HEK293T (cell line): ENCODE results near the gene NPC1.
"Not testable (repeated sequence)": the region's sequence is repeated elsewhere in the genome, so short reads cannot be mapped to it uniquely, and the experiment has no call there.

Source experiments
- CTCF ChIA-PET: fragments of 350-600 bp; formaldehyde crosslinking; extraction: SDS; loops from one replicate; lab custom pipeline; 2021; ENCODE audit warnings: antibody characterized with exemption, inconsistent platforms; lab: Yijun Ruan, JAX
- POLR2A ChIA-PET: fragments of 350-600 bp; formaldehyde crosslinking; extraction: SDS; loops from one replicate; lab custom pipeline; 2020; ENCODE audit warnings: antibody characterized with exemption, inconsistent platforms; lab: Yijun Ruan, JAX
- DNase-seq: peaks from one replicate; pipeline ENCODE4 v3.0.0; 2012; ENCODE audit warnings: mixed read lengths; ENCODE audit errors: extremely low spot score
- ARNT ChIP-seq: fragments of 450-650 bp; IDR thresholded peaks from 2 replicates; pipeline ENCODE4 v1.6.1; 2017; ENCODE audit warnings: mild to moderate bottlenecking
- BHLHE40 ChIP-seq: fragments of 450-650 bp; IDR thresholded peaks from 2 replicates; pipeline ENCODE4 v1.6.1; 2016; ENCODE audit warnings: mild to moderate bottlenecking, moderate library complexity, borderline replicate concordance
- CTBP1 ChIP-seq: fragments of 450-650 bp; IDR thresholded peaks from 2 replicates; pipeline ENCODE4 v1.6.1; 2016; ENCODE audit warnings: borderline replicate concordance
- ELF4 ChIP-seq: fragments of 450-650 bp; IDR thresholded peaks from 2 replicates; pipeline ENCODE4 v1.6.1; 2017; ENCODE audit warnings: antibody characterized with exemption
- FOXA1 ChIP-seq: fragments of 450-650 bp; IDR thresholded peaks from 2 replicates; pipeline ENCODE4 v1.6.1; 2016; ENCODE audit warnings: mild to moderate bottlenecking
- FOXK2 ChIP-seq: fragments of 450-650 bp; IDR thresholded peaks from 2 replicates; pipeline ENCODE4 v1.6.1; 2016; ENCODE audit warnings: mild to moderate bottlenecking
- FOXM1 ChIP-seq: fragments of 450-650 bp; IDR thresholded peaks from 2 replicates; pipeline ENCODE4 v1.6.1; 2017; ENCODE audit warnings: mild to moderate bottlenecking, borderline replicate concordance
- HDGF ChIP-seq: fragments of 450-650 bp; IDR thresholded peaks from 2 replicates; pipeline ENCODE4 v1.6.1; 2017; ENCODE audit warnings: antibody characterized with exemption, borderline replicate concordance
- L3MBTL2 ChIP-seq: fragments of 450-650 bp; conservative IDR thresholded peaks from 2 replicates; pipeline ENCODE4 v1.6.1; 2016; ENCODE audit warnings: mild to moderate bottlenecking
- LEF1 ChIP-seq: fragments of 450-650 bp; IDR thresholded peaks from 2 replicates; pipeline ENCODE4 v1.6.1; 2017; ENCODE audit warnings: mild to moderate bottlenecking, borderline replicate concordance
- NFRKB ChIP-seq: fragments of 450-650 bp; IDR thresholded peaks from 2 replicates; pipeline ENCODE4 v1.6.1; 2016; ENCODE audit warnings: mild to moderate bottlenecking, moderate library complexity
- PKNOX1 ChIP-seq: fragments of 450-650 bp; IDR thresholded peaks from 2 replicates; pipeline ENCODE4 v1.6.1; 2016
- SP1 ChIP-seq: fragments of 450-650 bp; IDR thresholded peaks from 2 replicates; pipeline ENCODE4 v1.6.1; 2017
- SUZ12 ChIP-seq: fragments of 450-650 bp; IDR thresholded peaks from 2 replicates; pipeline ENCODE4 v1.6.1; 2016; ENCODE audit warnings: mild to moderate bottlenecking
- TARDBP ChIP-seq: fragments of 450-650 bp; IDR thresholded peaks from 2 replicates; pipeline ENCODE4 v1.6.1; 2016
- ZNF384 ChIP-seq: fragments of 450-650 bp; IDR thresholded peaks from 2 replicates; pipeline ENCODE4 v1.6.1; 2016

NPC1 gene

GRCh38 chr18:23614413-23614812 is 28.1 kb upstream of the NPC1 start:
- ChIA-PET POLR2A (interaction anchor here (2.4 kb wide), 1 partner anchor 88 kb away, joined by 6 read pairs; no protein-coding TSS in a partner anchor), CTCF (interaction anchor here (0.8 to 2.1 kb wide), 2 partner anchors 89 to 304 kb away, joined by 4 to 10 read pairs; no protein-coding TSS in a partner anchor)
- TF ChIP-seq PKNOX1 (no peak), L3MBTL2 (no peak), ARNT (no peak), ELF4 (no peak), CTBP1 (no peak), BHLHE40 (no peak), TARDBP (no peak), SP1 (no peak), FOXK2 (no peak), NFRKB (no peak), SUZ12 (no peak), HDGF (no peak), LEF1 (no peak), FOXM1 (no peak), FOXA1 (no peak), ZNF384 (no peak)
- DNase-seq: no peak

- POLR2A ChIA-PET: interaction anchor here (2.4 kb wide), 1 partner anchor 90 kb away, joined by 6 read pairs; no protein-coding TSS in a partner anchor
- CTCF ChIA-PET: interaction anchor here (1.1 to 2.1 kb wide), 4 partner anchors 9 to 91 kb away, joined by 5 to 10 read pairs (median 7); no protein-coding TSS in a partner anchor
- DNase-seq: not testable (repeated sequence)
Measured at GRCh38 chr18:23613091-23613475, 26.8 kb upstream of the NPC1 start.

- CTCF ChIA-PET: interaction anchor here (0.6 to 2.1 kb wide), 5 partner anchors 10 to 290 kb away, joined by 5 to 10 read pairs (median 8); no protein-coding TSS in a partner anchor
- TF ChIP-seq L3MBTL2 (no peak), SP1 (no peak), ZNF384 (no peak), SUZ12 (no peak), ELF4 (no peak)
- DNase-seq: no peak
- POLR2A ChIA-PET: interaction anchor here (2.4 kb wide), 1 partner anchor 90 kb away, joined by 6 read pairs; no protein-coding TSS in a partner anchor
Measured at GRCh38 chr18:23612434-23613090, 26.3 kb upstream of the NPC1 start.

- ChIA-PET POLR2A (no interaction called here), CTCF (no interaction called here)
- no peak for DNase-seq
- TF ChIP-seq L3MBTL2 (no peak), ARNT (no peak), PKNOX1 (no peak), HDGF (no peak), FOXM1 (no peak), ZNF384 (no peak), ELF4 (no peak), CTBP1 (no peak), TARDBP (no peak), BHLHE40 (no peak), SUZ12 (no peak), NFRKB (no peak), FOXA1 (no peak), LEF1 (no peak), SP1 (no peak), FOXK2 (no peak)
Measured at GRCh38 chr18:23609390-23610023, 23.2 kb upstream of the NPC1 start.

GRCh38 chr18:23608211-23608610 is 21.9 kb upstream of the NPC1 start:
- ChIA-PET POLR2A (no interaction called here), CTCF (interaction anchor here (0.6 to 0.7 kb wide), 2 partner anchors 142 to 512 kb away, joined by 3 read pairs; no protein-coding TSS in a partner anchor)
- no peak for DNase-seq
- TF ChIP-seq FOXK2 (no peak), FOXA1 (no peak), ZNF384 (no peak), CTBP1 (no peak), NFRKB (no peak), HDGF (no peak), TARDBP (no peak), ELF4 (no peak), L3MBTL2 (no peak), LEF1 (no peak), BHLHE40 (no peak), ARNT (no peak), PKNOX1 (no peak), SUZ12 (no peak)

- TF ChIP-seq ARNT: no peak
- TF ChIP-seq FOXK2: no peak
- no peak for TF ChIP-seq PKNOX1
- TF ChIP-seq LEF1: no peak
- TF ChIP-seq NFRKB: no peak
- no peak for TF ChIP-seq CTBP1
- no peak for TF ChIP-seq ELF4
- no peak for TF ChIP-seq SP1
- TF ChIP-seq TARDBP: no peak
- ChIA-PET CTCF (interaction anchor here (0.6 kb wide), 1 partner anchor 18 kb away, joined by 4 read pairs; no protein-coding TSS in a partner anchor), POLR2A (no interaction called here)
- DNase-seq: no peak
Measured at GRCh38 chr18:23605941-23606340, 19.6 kb upstream of the NPC1 start.
